Measurements from ENCODE around the gene PHLPP1. TPM values are rescaled to one million over a fixed set of nuclear protein-coding genes. Genes with fewer than 3 reads are reported as not detected.

Gene PHLPP1
- total RNA-seq, 4 donors from 2014 or later = 17.7 to 29.5 (median 25.5) TPM

DNA sequence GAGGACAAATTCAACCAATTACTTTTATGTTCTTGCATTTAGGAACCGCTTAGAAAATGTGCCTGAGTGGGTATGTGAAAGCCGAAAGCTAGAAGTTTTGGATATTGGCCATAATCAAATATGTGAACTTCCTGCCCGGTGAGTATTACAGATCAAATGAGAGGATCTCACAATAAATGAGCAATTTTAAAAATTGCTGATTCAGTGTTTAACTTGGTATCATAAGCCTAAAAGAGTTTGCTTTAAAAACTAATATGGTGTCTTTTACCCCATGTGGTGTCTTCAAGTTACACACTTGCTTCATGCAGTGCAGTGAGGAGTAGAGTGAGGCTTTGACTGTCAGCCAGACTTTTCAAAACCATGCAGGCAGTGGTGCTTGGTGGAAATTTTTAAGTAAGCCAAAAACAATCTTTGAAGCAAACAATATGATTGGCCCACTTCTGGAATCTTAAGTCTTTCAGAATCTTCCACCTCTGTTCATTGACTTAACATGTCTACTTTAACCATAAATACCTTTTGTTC lies 199.6 kb downstream of the PHLPP1 start:
- no peaks in the 10 kb centered on the region for H3K27me3 ChIP-seq
- no peaks in the 10 kb centered on the region for H3K9me3 ChIP-seq
- TF ChIP-seq POLR2AphosphoS5 (IDR thresholded peaks at IDR 0.05) (no peak), POLR2A (IDR thresholded peaks at IDR 0.05) (no peak), CTCF (IDR thresholded peaks at IDR 0.05) (no peak), EP300 (IDR thresholded peaks at IDR 0.05; ENCODE audit: low read depth) (no peak)
- H3K4me1 ChIP-seq = peaks cover 0 to 10% (median 0%) of the 10 kb centered on the region in 4 donors
- intact Hi-C loops (cut with DNase I; ENCODE audit: low total_unique reads) (no loop called here), in situ Hi-C loops (cut with MboI; ENCODE audit: low pct_ligation_motif_present in 1 of 4, low pct_unique_long_range_greater_than_20kb in 1 of 4, low sequenced_read_pairs in 3 of 4) (no loop called here)
- no peak overlapping the region for H3K27ac ChIP-seq
- WGBS, 2 donors (ENCODE audit: low coverage in 1 of 2) = 92 to 98% methylated on average over 3 of the region's 3 CpGs
- no peak for DNase-seq
- no peaks in the 10 kb centered on the region for H3K36me3 ChIP-seq
- H3K4me3 ChIP-seq = no peak overlapping the region

- Histone ChIP-seq H3K4me3 (no peak overlapping the region), H3K9me3 (no peaks in the 10 kb centered on the region), H3K27me3 (no peaks in the 10 kb centered on the region), H3K36me3 (no peaks in the 10 kb centered on the region), H3K27ac (no peak overlapping the region), H3K4me1 (peaks cover 0 to 10% (median 0%) of the 10 kb centered on the region in 4 donors)
- TF ChIP-seq CTCF (IDR thresholded peaks at IDR 0.05) = no peak
- no peak for TF ChIP-seq EP300 (IDR thresholded peaks at IDR 0.05; ENCODE audit: low read depth)
- no peak for DNase-seq
- intact Hi-C loops (cut with DNase I; ENCODE audit: low total_unique reads) (no loop called here), in situ Hi-C loops (cut with MboI; ENCODE audit: low pct_ligation_motif_present in 1 of 4, low pct_unique_long_range_greater_than_20kb in 1 of 4, low sequenced_read_pairs in 3 of 4) (no loop called here)
Observed at GRCh38 chr18:62918361-62918760, 203.0 kb downstream of the PHLPP1 start.

- in situ Hi-C loops (cut with MboI; ENCODE audit: low pct_ligation_motif_present in 1 of 4, low pct_unique_long_range_greater_than_20kb in 1 of 4, low sequenced_read_pairs in 3 of 4) = no loop called here
- WGBS, 2 donors (ENCODE audit: low coverage in 1 of 2) = 30 to 49% methylated on average over 2 of the region's 2 CpGs
- peaks cover 0 to 4% (median 0%) of the 10 kb centered on the region in 4 donors for H3K36me3 ChIP-seq
- TF ChIP-seq POLR2A (IDR thresholded peaks at IDR 0.05) = no peak
- no peak for TF ChIP-seq CTCF (IDR thresholded peaks at IDR 0.05)
- no peak for TF ChIP-seq POLR2AphosphoS5 (IDR thresholded peaks at IDR 0.05)
- no peak for TF ChIP-seq EP300 (IDR thresholded peaks at IDR 0.05; ENCODE audit: low read depth)
- peaks cover 0 to 10% (median 0%) of the 10 kb centered on the region in 4 donors for H3K4me1 ChIP-seq
- no peak overlapping the region for H3K4me3 ChIP-seq
- DNase-seq = no peak
- intact Hi-C loops (cut with DNase I; ENCODE audit: low total_unique reads) = no loop called here
- no peaks in the 10 kb centered on the region for H3K9me3 ChIP-seq
- H3K27ac ChIP-seq = peak overlapping the region in 1 of 4 donors; percentile 33
- H3K27me3 ChIP-seq = no peaks in the 10 kb centered on the region
Observed at GRCh38 chr18:62919109-62919838, 203.9 kb downstream of the PHLPP1 start.

- no peaks in the 10 kb centered on the region for H3K27me3 ChIP-seq
- no peak overlapping the region for H3K4me3 ChIP-seq
- intact Hi-C loops (cut with DNase I; ENCODE audit: low total_unique reads) (no loop called here), in situ Hi-C loops (cut with MboI; ENCODE audit: low pct_ligation_motif_present in 1 of 4, low pct_unique_long_range_greater_than_20kb in 1 of 4, low sequenced_read_pairs in 3 of 4) (no loop called here)
- H3K36me3 ChIP-seq = peaks cover 0 to 4% (median 0%) of the 10 kb centered on the region in 4 donors
- H3K9me3 ChIP-seq = no peaks in the 10 kb centered on the region
- no peak for TF ChIP-seq POLR2A (IDR thresholded peaks at IDR 0.05)
- TF ChIP-seq CTCF (IDR thresholded peaks at IDR 0.05) = no peak
- no peak for TF ChIP-seq EP300 (IDR thresholded peaks at IDR 0.05; ENCODE audit: low read depth)
- no peak for TF ChIP-seq POLR2AphosphoS5 (IDR thresholded peaks at IDR 0.05)
- H3K27ac ChIP-seq = no peak overlapping the region
- 57 to 92% methylated on average over 1 to 5 of the region's 5 CpGs for WGBS, 2 donors (ENCODE audit: low coverage in 1 of 2)
- DNase-seq = no peak
- no peaks in the 10 kb centered on the region for H3K4me1 ChIP-seq
Observed at GRCh38 chr18:62925031-62925688, 209.8 kb downstream of the PHLPP1 start.
